Suprapubic skin (tissue), 4 donors: Measurements from ENCODE around the gene NDUFS8.

ENCODE experiments used
- CTCF ChIP-seq, 2 donors: fragments of 200-600 bp in 1 of 2; fragments of 450-650 bp in 1 of 2; sonication (generic) in 1 of 2; IDR thresholded peaks; one replicate each; pipeline ENCODE4 v1.5.1; 2016 to 2019; ENCODE audit warnings: antibody characterized with exemption in 2 of 2, mild to moderate bottlenecking in 1 of 2, moderate library complexity in 1 of 2
- POLR2A ChIP-seq, 2 donors: fragments of 450-650 bp; IDR thresholded peaks; one replicate each; pipeline ENCODE4 v1.6.1; 2017; ENCODE audit warnings: antibody characterized with exemption in 2 of 2, mild to moderate bottlenecking in 2 of 2, moderate library complexity in 2 of 2
- POLR2AphosphoS5 ChIP-seq, 3 donors: sonication (generic); formaldehyde crosslinking; IDR thresholded peaks; one replicate each; pipeline ENCODE4 v1.6.1; 2017; ENCODE audit warnings: antibody characterized with exemption in 3 of 3

- no peak for TF ChIP-seq POLR2A (IDR thresholded peaks at IDR 0.05)
- no peak for TF ChIP-seq CTCF (IDR thresholded peaks at IDR 0.05)
- TF ChIP-seq POLR2AphosphoS5 (IDR thresholded peaks at IDR 0.05) = no peak
These were observed 1.5 kb downstream of the NDUFS8 start for GRCh38 chr11:68032003-68032402.
